GM19240 (cell line): ENCODE results near the gene RAET1L.
"Not testable (repeated sequence)": the region's sequence is repeated elsewhere in the genome, so short reads cannot be mapped to it uniquely, and the experiment has no call there.

Experiments
- DNase-seq: peaks from one replicate; pipeline ENCODE4 v3.0.0; 2011; ENCODE audit warnings: low spot score; ENCODE audit not compliant: insufficient read length

RAET1L gene

GRCh38 chr6:150044621-150045145, 19.4 kb upstream of the RAET1L start:
- DNase-seq: no peak

- DNase-seq: no peak
These were observed 18.4 kb upstream of the RAET1L start for GRCh38 chr6:150043501-150044412.

GRCh38 chr6:150043096-150043495, 17.8 kb upstream of the RAET1L start:
- no peak for DNase-seq

GRCh38 chr6:150038202-150039062, 13.1 kb upstream of the RAET1L start:
- no peak for DNase-seq

- no peak for DNase-seq
These were observed 12.3 kb upstream of the RAET1L start for GRCh38 chr6:150037526-150038201.

- DNase-seq: no peak
These were observed 10.7 kb upstream of the RAET1L start for GRCh38 chr6:150036081-150036480.

GRCh38 chr6:150033207-150033771, 8.0 kb upstream of the RAET1L start:
- DNase-seq: no peak

GRCh38 chr6:150032598-150032997, 7.3 kb upstream of the RAET1L start:
- DNase-seq: no peak

GRCh38 chr6:150030611-150031010, 5.3 kb upstream of the RAET1L start:
- DNase-seq: no peak

- DNase-seq: no peak
These were observed 4.4 kb upstream of the RAET1L start for GRCh38 chr6:150029749-150030148.

GRCh38 chr6:150029276-150029675, 3.9 kb upstream of the RAET1L start:
- no peak for DNase-seq

- no peak for DNase-seq
These were observed 3.5 kb upstream of the RAET1L start for GRCh38 chr6:150028799-150029198.

- no peak for DNase-seq
These were observed 2.7 kb upstream of the RAET1L start for GRCh38 chr6:150027806-150028565.

GRCh38 chr6:150026976-150027805, 1.9 kb upstream of the RAET1L start:
- no peak for DNase-seq

- no peak for DNase-seq
These were observed 631 bp downstream of the RAET1L start for GRCh38 chr6:150024646-150025155.

- not testable (repeated sequence) for DNase-seq
These were observed 1.3 kb downstream of the RAET1L start for GRCh38 chr6:150024021-150024420.

- not testable (repeated sequence) for DNase-seq
These were observed 3.5 kb downstream of the RAET1L start for GRCh38 chr6:150021870-150022269.

GRCh38 chr6:150018846-150019580, 6.3 kb downstream of the RAET1L start:
- no peak for DNase-seq

- not testable (repeated sequence) for DNase-seq
These were observed 8.2 kb downstream of the RAET1L start for GRCh38 chr6:150017186-150017521.
